Body of pancreas (tissue), 4 donors: ENCODE data around the gene EGR4. TPM values are rescaled to one million over a fixed set of nuclear protein-coding genes. Genes with fewer than 3 reads are reported as not detected.

Experiments
- ATAC-seq: fragments of 150-250 bp; one replicate; pipeline ENCODE4 v1.9.1; 2016
- DNase-seq, 4 donors: peaks; one replicate each; pipeline ENCODE4 v3.0.0-alpha.2; 2019
- H3K27ac ChIP-seq, 4 donors: fragments of 200-600 bp; sonication (generic); 1 replicate in 3 of 4; 2 replicates in 1 of 4; pipeline versions ENCODE4 v1.5.1 to v1.6.1; 2016 to 2019; ENCODE audit warnings: mild to moderate bottlenecking in 1 of 4, mixed read lengths in 1 of 4, moderate library complexity in 1 of 4
- H3K27me3 ChIP-seq, 2 donors: fragments of 200-600 bp; sonication (generic); one replicate each; pipeline ENCODE4 v1.6.0; 2016; ENCODE audit warnings: mild to moderate bottlenecking in 1 of 2
- H3K36me3 ChIP-seq, 2 donors: fragments of 200-600 bp; sonication (generic); replicated peaks in 1 of 2; 2 replicates each; pipeline ENCODE4 v1.5.1; 2016; ENCODE audit warnings: low read depth in 2 of 2; ENCODE audit not compliant: insufficient read depth in 1 of 2
- H3K4me1 ChIP-seq: fragments of 200-600 bp; sonication (generic); one replicate; pipeline ENCODE4 v1.6.0; 2016
- H3K4me3 ChIP-seq, 2 donors: fragments of 200-600 bp; sonication (generic); 1 replicate in 1 of 2; 2 replicates in 1 of 2; pipeline ENCODE4 v1.5.1; 2016 to 2019
- H3K9me3 ChIP-seq, 3 donors: fragments of 200-600 bp; sonication (generic); 1 replicate in 2 of 3; 2 replicates in 1 of 3; pipeline ENCODE4 v1.5.1; 2016
- POLR2A ChIP-seq, 3 donors: fragments of 450-650 bp; IDR thresholded peaks; one replicate each; pipeline ENCODE4 v1.6.1; 2016; ENCODE audit warnings: antibody characterized with exemption in 3 of 3, mild to moderate bottlenecking in 2 of 3
- WGBS, 2 donors: methylation state at CpG; one replicate each; pipeline ENCODE4 v1.1.5; 2017; 5-methylcytosine and 5-hydroxymethylcytosine counted together
- intact Hi-C: fragments of 100-400 bp; cut with DNase I; formaldehyde crosslinking; loops from one replicate; pipeline ENCODE4 v1.15.1; 2023
- total RNA-seq, 2 donors: library from RNA; depleted of rRNA; stranded (reverse); fragments of >200 nt; gene quantifications; one replicate each; pipeline ENCODE4 v1.1.0, GENCODE V29; 2016
- TF ChIP-seq, protein P1 (sequence below), 7 experiments: fragments of 450-650 bp in 4 of 7; fragments of 200-600 bp in 3 of 7; sonication (generic) in 3 of 7; IDR thresholded peaks; one replicate each; pipeline ENCODE4 v1.5.1; 2016 to 2019; ENCODE audit warnings: antibody characterized with exemption in 7 of 7

EGR4 gene
- total RNA-seq, 2 donors from 2014 or later: not detected

DNA sequence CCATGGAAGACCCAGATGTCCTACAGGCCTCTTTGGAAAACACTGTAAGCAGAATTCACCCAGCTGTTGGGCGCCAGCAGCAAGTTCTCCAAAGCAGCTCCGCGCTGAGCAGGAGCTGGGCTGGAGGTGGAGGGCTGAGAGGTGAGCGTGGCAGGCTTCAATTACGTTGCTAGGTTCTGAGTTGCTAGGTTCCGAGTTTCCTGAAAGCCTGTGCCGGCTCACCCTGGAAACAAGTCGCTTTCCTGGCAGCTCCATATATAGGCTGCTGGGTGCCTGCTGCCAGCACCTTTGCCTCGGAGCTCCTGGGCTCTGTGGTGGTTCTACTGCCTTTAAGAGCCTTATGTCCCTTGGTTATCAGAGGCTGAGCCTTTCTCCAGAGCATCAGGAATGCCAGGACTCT lies 14.4 kb upstream of the EGR4 start:
- no peaks in the 10 kb centered on the region for H3K9me3 ChIP-seq
- H3K4me3 ChIP-seq: no peak overlapping the region
- ATAC-seq: no peak
- no peaks in the 10 kb centered on the region for H3K27me3 ChIP-seq
- intact Hi-C loops: no loop called here
- no peak overlapping the region for H3K27ac ChIP-seq
- H3K4me1 ChIP-seq: no peaks in the 10 kb centered on the region
- H3K36me3 ChIP-seq: no peaks in the 10 kb centered on the region
- WGBS, 2 donors: 63 to 69% methylated on average over 9 of the region's 9 CpGs
- peak in 1 of 3 donors; percentile 24 for TF ChIP-seq POLR2A (IDR thresholded peaks at IDR 0.05)
- TF ChIP-seq, protein P1, sequence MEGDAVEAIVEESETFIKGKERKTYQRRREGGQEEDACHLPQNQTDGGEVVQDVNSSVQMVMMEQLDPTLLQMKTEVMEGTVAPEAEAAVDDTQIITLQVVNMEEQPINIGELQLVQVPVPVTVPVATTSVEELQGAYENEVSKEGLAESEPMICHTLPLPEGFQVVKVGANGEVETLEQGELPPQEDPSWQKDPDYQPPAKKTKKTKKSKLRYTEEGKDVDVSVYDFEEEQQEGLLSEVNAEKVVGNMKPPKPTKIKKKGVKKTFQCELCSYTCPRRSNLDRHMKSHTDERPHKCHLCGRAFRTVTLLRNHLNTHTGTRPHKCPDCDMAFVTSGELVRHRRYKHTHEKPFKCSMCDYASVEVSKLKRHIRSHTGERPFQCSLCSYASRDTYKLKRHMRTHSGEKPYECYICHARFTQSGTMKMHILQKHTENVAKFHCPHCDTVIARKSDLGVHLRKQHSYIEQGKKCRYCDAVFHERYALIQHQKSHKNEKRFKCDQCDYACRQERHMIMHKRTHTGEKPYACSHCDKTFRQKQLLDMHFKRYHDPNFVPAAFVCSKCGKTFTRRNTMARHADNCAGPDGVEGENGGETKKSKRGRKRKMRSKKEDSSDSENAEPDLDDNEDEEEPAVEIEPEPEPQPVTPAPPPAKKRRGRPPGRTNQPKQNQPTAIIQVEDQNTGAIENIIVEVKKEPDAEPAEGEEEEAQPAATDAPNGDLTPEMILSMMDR (IDR thresholded peaks at IDR 0.05): no peak
- DNase-seq: peak in 3 of 4 donors; percentile 28 to 38 (median 35)

DNA sequence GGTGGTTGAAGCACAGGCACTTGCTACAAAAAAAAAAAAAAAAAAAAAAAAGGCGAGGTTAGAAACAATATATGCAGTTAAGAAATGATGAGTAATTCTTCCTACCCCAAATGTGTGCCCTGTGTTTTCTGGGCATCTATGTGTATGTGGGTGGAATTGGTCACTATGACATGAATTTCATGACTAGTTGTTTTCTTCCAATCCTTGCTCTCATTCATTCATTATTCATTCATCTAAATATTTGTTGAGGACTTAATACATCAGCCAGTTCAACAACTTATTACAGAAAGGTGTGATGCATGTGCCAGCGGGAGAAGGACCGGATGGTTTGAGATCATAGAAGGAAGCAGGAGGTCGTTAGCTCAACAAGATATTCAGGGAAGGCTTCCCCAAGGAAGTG lies 8.3 kb upstream of the EGR4 start:
- no peak for DNase-seq
- no peak overlapping the region for H3K4me3 ChIP-seq
- H3K27ac ChIP-seq: no peak overlapping the region
- no peak for TF ChIP-seq POLR2A (IDR thresholded peaks at IDR 0.05)
- TF ChIP-seq, protein P1 (IDR thresholded peaks at IDR 0.05): no peak
- no peaks in the 10 kb centered on the region for H3K27me3 ChIP-seq
- no peaks in the 10 kb centered on the region for H3K4me1 ChIP-seq
- ATAC-seq: no peak
- 40 to 59% methylated on average over 4 of the region's 4 CpGs for WGBS, 2 donors
- no peaks in the 10 kb centered on the region for H3K9me3 ChIP-seq
- intact Hi-C loops: no loop called here
- H3K36me3 ChIP-seq: no peaks in the 10 kb centered on the region

DNA sequence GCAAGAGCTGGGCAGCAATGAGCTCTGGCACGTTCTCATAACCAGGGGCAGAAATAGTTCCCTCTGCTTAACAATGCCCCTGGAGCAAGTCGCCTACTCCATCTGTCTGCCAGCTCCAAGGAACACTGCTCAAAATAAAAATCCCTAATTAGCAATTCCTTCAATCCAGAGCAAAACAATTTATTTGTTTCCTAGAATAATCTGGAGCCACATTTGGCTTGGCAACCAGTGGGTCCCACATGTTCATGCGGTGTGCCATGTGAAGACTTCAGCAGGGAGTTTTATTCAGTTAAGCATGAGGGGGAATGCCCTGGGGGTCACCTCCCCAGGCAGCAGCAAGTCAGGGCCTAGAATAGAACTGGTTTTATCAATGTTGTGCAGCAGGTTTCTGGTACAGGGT lies 7.6 kb upstream of the EGR4 start:
- no peaks in the 10 kb centered on the region for H3K9me3 ChIP-seq
- intact Hi-C loops: no loop called here
- DNase-seq (no peak), ATAC-seq (no peak)
- TF ChIP-seq POLR2A (IDR thresholded peaks at IDR 0.05): no peak
- TF ChIP-seq, protein P1 (IDR thresholded peaks at IDR 0.05): no peak
- H3K36me3 ChIP-seq: no peaks in the 10 kb centered on the region
- no peaks in the 10 kb centered on the region for H3K4me1 ChIP-seq
- peaks cover 0 to 3% of the 10 kb centered on the region in 2 donors for H3K27me3 ChIP-seq
- 70 to 81% methylated on average over 3 of the region's 3 CpGs for WGBS, 2 donors
- H3K4me3 ChIP-seq: no peak overlapping the region
- H3K27ac ChIP-seq: no peak overlapping the region

DNA sequence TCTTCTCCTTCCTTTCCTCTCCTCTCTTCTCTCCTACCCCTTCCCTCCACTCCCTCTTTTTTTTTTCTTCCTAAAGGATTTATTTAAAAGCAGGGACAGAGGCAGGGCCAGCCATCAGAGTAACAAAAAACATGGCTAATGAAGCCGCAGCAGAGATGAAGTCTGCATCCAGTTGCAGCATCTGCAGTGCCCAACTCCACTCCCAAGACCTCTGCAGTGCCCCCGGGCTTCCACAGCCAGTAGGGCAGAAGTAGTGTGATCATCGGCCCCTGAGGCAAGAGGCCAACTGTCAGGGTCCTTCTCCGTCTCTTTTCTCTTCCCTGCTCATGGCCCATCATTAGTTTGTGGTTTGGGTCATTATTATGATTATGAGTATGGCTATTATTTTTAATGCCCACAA lies 4.2 kb upstream of the EGR4 start:
- intact Hi-C loops: no loop called here
- H3K27me3 ChIP-seq: peaks cover 0 to 17% of the 10 kb centered on the region in 2 donors
- no peak for DNase-seq
- TF ChIP-seq, protein P1 (IDR thresholded peaks at IDR 0.05): no peak
- no peak for TF ChIP-seq POLR2A (IDR thresholded peaks at IDR 0.05)
- H3K4me1 ChIP-seq: peaks cover 13% of the 10 kb centered on the region
- no peak for ATAC-seq
- H3K27ac ChIP-seq: no peak overlapping the region
- WGBS, 2 donors: 42 to 44% methylated on average over 4 of the region's 4 CpGs
- H3K36me3 ChIP-seq: no peaks in the 10 kb centered on the region
- H3K9me3 ChIP-seq: no peaks in the 10 kb centered on the region
- no peak overlapping the region for H3K4me3 ChIP-seq

DNA sequence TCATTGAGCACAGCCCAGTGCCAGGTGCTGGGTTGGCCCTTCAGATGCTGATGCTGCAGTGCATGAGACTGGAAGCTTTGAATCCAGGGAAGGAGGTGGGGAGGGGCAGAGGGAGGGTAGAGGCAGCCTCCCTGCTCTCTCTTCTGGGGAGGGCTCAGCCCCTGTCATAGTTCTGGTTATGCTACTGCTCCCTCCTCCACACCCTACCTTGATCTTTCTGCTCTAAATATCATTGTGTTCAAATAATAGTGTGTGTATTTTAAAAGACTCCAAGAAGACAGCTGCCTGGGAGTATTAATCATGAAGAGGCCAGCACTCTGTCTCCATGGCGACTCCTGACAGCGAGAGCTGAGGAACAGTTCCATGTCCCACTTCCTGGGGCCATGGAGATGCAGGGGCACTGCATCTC lies 3.8 kb upstream of the EGR4 start:
- ATAC-seq: no peak
- Histone ChIP-seq H3K27ac (no peak overlapping the region), H3K4me1 (peaks cover 16% of the 10 kb centered on the region), H3K27me3 (peaks cover 0 to 22% of the 10 kb centered on the region in 2 donors), H3K9me3 (no peaks in the 10 kb centered on the region), H3K4me3 (no peak overlapping the region), H3K36me3 (no peaks in the 10 kb centered on the region)
- no peak for TF ChIP-seq POLR2A (IDR thresholded peaks at IDR 0.05)
- TF ChIP-seq, protein P1 (IDR thresholded peaks at IDR 0.05): no peak
- WGBS, 2 donors: 5 to 12% methylated on average over 2 of the region's 2 CpGs
- intact Hi-C loops: no loop called here
- peak in 3 of 4 donors; percentile 14 to 25 (median 24) for DNase-seq
